Measurements from ENCODE around the gene BMF.

GRCh38 chr15:40053831-40054604 is 54.7 kb downstream of the BMF start:
- TF ChIP-seq, protein P1, sequence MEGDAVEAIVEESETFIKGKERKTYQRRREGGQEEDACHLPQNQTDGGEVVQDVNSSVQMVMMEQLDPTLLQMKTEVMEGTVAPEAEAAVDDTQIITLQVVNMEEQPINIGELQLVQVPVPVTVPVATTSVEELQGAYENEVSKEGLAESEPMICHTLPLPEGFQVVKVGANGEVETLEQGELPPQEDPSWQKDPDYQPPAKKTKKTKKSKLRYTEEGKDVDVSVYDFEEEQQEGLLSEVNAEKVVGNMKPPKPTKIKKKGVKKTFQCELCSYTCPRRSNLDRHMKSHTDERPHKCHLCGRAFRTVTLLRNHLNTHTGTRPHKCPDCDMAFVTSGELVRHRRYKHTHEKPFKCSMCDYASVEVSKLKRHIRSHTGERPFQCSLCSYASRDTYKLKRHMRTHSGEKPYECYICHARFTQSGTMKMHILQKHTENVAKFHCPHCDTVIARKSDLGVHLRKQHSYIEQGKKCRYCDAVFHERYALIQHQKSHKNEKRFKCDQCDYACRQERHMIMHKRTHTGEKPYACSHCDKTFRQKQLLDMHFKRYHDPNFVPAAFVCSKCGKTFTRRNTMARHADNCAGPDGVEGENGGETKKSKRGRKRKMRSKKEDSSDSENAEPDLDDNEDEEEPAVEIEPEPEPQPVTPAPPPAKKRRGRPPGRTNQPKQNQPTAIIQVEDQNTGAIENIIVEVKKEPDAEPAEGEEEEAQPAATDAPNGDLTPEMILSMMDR (IDR thresholded peaks at IDR 0.05; ENCODE audit: low read depth, low read length), result no peak
- TF ChIP-seq EZH2phosphoT487 (IDR thresholded peaks at IDR 0.05; ENCODE audit: low read depth), result no peak
